ENCODE results near the gene AJAP1. TPM values are rescaled to one million over a fixed set of nuclear protein-coding genes. Genes with fewer than 3 reads are reported as not detected.

AJAP1 gene
- total RNA-seq, 2 donors from 2014 or later: not detected

- H3K27me3 Mint-ChIP-seq: peaks cover 0 to 3% of the 10 kb centered on the region in 2 donors
- no peak for ATAC-seq
- H3K36me3 Mint-ChIP-seq: no peaks in the 10 kb centered on the region
- H3K4me1 Mint-ChIP-seq (ENCODE audit: low read depth in 2 of 2): no peaks in the 10 kb centered on the region
- H3K9me3 Mint-ChIP-seq: no peaks in the 10 kb centered on the region
- H3K27ac Mint-ChIP-seq: no peak overlapping the region
- no peak for DNase-seq (ENCODE audit: low spot score)
- H3K4me3 Mint-ChIP-seq: no peak overlapping the region
Observed at GRCh38 chr1:4624141-4624715, 30.2 kb upstream of the AJAP1 start.

DNA sequence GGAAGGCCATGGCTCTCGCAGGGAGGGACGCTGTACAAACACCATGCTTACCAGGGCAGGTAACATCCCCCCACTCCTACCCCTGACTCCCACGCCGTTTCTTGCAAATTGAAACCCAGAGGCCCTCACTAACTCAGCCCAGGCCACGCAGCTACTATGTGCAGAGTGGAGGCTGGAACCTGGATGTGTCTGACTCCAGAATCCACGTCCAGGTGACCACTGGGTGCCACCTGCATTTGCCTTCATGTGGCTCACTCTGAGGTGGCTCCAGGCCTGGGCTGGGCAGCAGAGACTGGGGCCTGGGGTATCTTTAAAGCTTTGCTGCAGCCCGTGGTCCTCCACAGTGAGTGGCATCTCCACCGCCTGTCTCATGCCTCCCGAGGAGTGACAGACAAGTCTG lies 29.6 kb upstream of the AJAP1 start:
- H3K27me3 Mint-ChIP-seq: peaks cover 0 to 5% of the 10 kb centered on the region in 2 donors
- ATAC-seq (no peak), DNase-seq (ENCODE audit: low spot score) (no peak)
- H3K4me3 Mint-ChIP-seq: no peak overlapping the region
- H3K9me3 Mint-ChIP-seq: no peaks in the 10 kb centered on the region
- no peaks in the 10 kb centered on the region for H3K4me1 Mint-ChIP-seq (ENCODE audit: low read depth in 2 of 2)
- no peak overlapping the region for H3K27ac Mint-ChIP-seq
- H3K36me3 Mint-ChIP-seq: no peaks in the 10 kb centered on the region

DNA sequence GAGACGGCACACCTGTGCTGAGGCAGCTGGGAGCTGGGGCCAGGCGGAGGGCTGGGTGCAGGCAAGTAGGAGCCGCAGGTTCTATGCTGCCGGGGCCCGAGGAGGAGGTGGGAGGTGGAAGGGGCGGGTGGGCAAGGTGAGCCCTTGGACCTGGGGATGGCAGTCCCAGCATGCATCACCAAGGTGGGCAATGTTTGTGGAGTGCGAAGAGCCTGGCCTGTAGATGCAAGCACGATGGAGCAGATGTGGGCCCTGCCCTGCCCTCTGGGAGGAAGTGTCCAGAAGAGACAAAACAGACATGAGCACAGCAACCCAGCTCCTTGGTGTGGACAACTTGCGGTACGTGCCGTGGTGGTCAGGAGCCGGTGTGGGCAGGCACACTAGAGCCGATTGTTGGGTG lies 28.3 kb upstream of the AJAP1 start:
- ATAC-seq (no peak), DNase-seq (ENCODE audit: low spot score) (no peak)
- no peak overlapping the region for H3K4me3 Mint-ChIP-seq
- no peaks in the 10 kb centered on the region for H3K9me3 Mint-ChIP-seq
- H3K27ac Mint-ChIP-seq: no peak overlapping the region
- peaks cover 0 to 5% of the 10 kb centered on the region in 2 donors for H3K27me3 Mint-ChIP-seq
- H3K4me1 Mint-ChIP-seq (ENCODE audit: low read depth in 2 of 2): no peaks in the 10 kb centered on the region
- H3K36me3 Mint-ChIP-seq: no peaks in the 10 kb centered on the region

GRCh38 chr1:4626560-4627319 lies 27.7 kb upstream of the AJAP1 start:
- no peak for DNase-seq (ENCODE audit: low spot score)
- no peak overlapping the region for H3K4me3 Mint-ChIP-seq
- no peaks in the 10 kb centered on the region for H3K36me3 Mint-ChIP-seq
- H3K27me3 Mint-ChIP-seq: peaks cover 0 to 5% of the 10 kb centered on the region in 2 donors
- no peaks in the 10 kb centered on the region for H3K9me3 Mint-ChIP-seq
- H3K4me1 Mint-ChIP-seq (ENCODE audit: low read depth in 2 of 2): no peaks in the 10 kb centered on the region
- ATAC-seq: no peak
- H3K27ac Mint-ChIP-seq: no peak overlapping the region

DNA sequence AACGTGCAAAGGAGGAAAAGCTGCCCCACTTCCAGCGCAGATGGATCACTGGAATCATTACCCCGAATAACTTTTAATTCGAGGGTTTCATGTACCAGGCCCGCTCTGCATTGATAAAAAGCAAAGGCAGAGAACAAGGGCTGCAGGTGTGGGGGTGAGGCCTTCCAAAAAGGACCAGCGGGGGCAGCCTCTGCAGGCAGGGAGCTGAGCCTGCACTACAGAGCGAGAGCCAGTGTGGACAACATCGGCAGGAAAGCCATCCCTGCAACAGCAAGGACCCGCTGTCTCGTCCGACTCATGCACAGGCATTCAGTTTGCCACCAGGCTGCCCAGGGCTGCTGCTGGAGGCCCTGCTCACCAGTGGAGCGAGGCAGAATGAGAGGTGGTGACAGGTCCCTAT lies 27.1 kb upstream of the AJAP1 start:
- H3K27ac Mint-ChIP-seq: no peak overlapping the region
- DNase-seq (ENCODE audit: low spot score): no peak
- H3K4me1 Mint-ChIP-seq (ENCODE audit: low read depth in 2 of 2): no peaks in the 10 kb centered on the region
- no peaks in the 10 kb centered on the region for H3K9me3 Mint-ChIP-seq
- no peak overlapping the region for H3K4me3 Mint-ChIP-seq
- no peaks in the 10 kb centered on the region for H3K36me3 Mint-ChIP-seq
- no peak for ATAC-seq
- peaks cover 0 to 8% of the 10 kb centered on the region in 2 donors for H3K27me3 Mint-ChIP-seq

DNA sequence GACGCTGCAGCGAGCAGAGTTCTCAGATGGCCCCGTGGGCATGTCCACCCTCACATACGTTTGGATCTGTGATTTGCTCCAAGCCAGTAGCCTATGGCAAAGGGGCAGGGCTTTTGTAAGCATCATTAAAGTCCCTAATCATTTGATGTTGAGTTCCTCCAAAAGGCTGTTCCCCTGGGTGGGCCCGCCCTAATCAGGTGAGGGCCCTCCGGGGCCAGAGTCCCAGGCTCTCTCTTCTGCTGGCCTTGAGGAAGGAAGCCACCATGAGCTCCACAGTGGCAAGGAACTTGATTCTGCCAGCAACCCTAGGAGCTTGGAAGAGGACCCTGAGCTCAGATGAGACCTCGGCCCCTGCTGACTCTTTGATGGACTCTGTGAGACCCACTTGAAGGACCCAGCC lies 25.4 kb upstream of the AJAP1 start:
- no peaks in the 10 kb centered on the region for H3K4me1 Mint-ChIP-seq (ENCODE audit: low read depth in 2 of 2)

GRCh38 chr1:4630561-4630960 lies 23.8 kb upstream of the AJAP1 start:
- H3K36me3 Mint-ChIP-seq: no peaks in the 10 kb centered on the region

More for the DNA sequence above, 25.4 kb upstream of the AJAP1 start:
- Mint-ChIP-seq H3K4me3 (no peak overlapping the region), H3K9me3 (no peaks in the 10 kb centered on the region), H3K27me3 (peaks cover 0 to 8% of the 10 kb centered on the region in 2 donors), H3K36me3 (no peaks in the 10 kb centered on the region), H3K27ac (no peak overlapping the region)
- DNase-seq (ENCODE audit: low spot score) (no peak), ATAC-seq (no peak)

DNA sequence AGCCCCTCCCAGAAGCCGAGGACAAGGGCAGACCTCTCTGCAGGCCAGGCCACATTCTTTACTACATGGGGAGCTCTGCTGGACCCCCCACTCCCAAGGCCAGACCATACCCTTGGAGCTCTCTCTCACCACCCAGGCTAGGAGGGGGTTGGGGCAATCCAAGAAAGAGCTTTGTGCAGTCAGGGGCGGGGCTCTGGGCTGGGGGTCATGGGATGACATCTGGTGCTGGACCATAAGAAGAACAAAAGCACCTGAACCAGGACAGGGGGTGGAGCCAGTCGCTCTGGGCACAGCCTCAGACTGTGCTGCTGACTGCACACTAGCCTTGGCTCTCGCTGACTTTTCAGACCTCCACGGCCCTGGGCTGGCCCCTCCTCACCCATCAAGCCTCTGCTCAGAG lies 23.1 kb upstream of the AJAP1 start:
- DNase-seq (ENCODE audit: low spot score) (no peak), ATAC-seq (no peak)
- Mint-ChIP-seq H3K36me3 (no peaks in the 10 kb centered on the region), H3K4me1 (ENCODE audit: low read depth in 2 of 2) (no peaks in the 10 kb centered on the region), H3K4me3 (no peak overlapping the region), H3K27me3 (peaks cover 0 to 10% of the 10 kb centered on the region in 2 donors), H3K27ac (no peak overlapping the region), H3K9me3 (no peaks in the 10 kb centered on the region)

More at GRCh38 chr1:4630561-4630960, 23.8 kb upstream of the AJAP1 start:
- H3K9me3 Mint-ChIP-seq: no peaks in the 10 kb centered on the region
- H3K4me1 Mint-ChIP-seq (ENCODE audit: low read depth in 2 of 2): no peaks in the 10 kb centered on the region
- peaks cover 0 to 8% of the 10 kb centered on the region in 2 donors for H3K27me3 Mint-ChIP-seq
- DNase-seq (ENCODE audit: low spot score) (no peak), ATAC-seq (no peak)
- no peak overlapping the region for H3K4me3 Mint-ChIP-seq
- no peak overlapping the region for H3K27ac Mint-ChIP-seq

- no peak overlapping the region for H3K27ac Mint-ChIP-seq
Observed at GRCh38 chr1:4633346-4633745, 21.1 kb upstream of the AJAP1 start.

DNA sequence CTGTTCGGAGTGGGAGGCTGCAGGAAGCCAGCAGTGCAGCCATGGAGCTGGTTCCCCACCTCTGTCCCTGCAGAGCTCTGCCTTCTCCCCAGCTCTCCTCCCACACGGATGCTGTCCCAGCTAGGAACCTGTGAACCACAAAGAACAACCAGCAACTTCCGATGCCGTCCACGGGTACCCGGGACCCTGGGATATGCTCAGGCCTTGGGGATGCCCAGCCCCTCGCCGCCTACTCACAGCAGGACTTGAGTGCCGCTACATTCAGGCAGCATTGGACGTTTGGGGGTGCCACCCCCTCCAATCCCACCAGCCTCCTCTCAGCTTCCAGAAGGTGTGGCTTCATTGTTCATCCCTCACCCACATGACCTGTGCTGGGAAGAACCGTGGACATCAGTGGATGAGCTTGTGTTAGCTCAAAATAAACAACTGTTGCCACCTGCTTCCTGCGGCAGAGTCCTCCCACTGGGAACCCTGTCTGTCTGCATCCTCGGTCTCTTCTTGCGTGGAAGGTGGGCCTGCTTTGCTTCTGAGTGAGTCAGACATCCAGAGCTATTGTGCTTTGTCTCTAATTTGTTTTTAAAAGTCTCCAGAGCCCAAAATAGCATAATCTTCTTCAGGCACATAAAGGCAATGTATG lies 20.1 kb upstream of the AJAP1 start:
- Mint-ChIP-seq H3K36me3 (no peaks in the 10 kb centered on the region), H3K9me3 (no peaks in the 10 kb centered on the region), H3K27ac (no peak overlapping the region), H3K27me3 (peaks cover 0 to 9% of the 10 kb centered on the region in 2 donors), H3K4me3 (no peak overlapping the region), H3K4me1 (ENCODE audit: low read depth in 2 of 2) (no peaks in the 10 kb centered on the region)
- no peak for DNase-seq (ENCODE audit: low spot score)
- no peak for ATAC-seq

More at GRCh38 chr1:4633346-4633745, 21.1 kb upstream of the AJAP1 start:
- Mint-ChIP-seq H3K4me3 (no peak overlapping the region), H3K9me3 (no peaks in the 10 kb centered on the region), H3K27me3 (peaks cover 0 to 11% of the 10 kb centered on the region in 2 donors), H3K36me3 (no peaks in the 10 kb centered on the region), H3K4me1 (ENCODE audit: low read depth in 2 of 2) (no peaks in the 10 kb centered on the region)
- DNase-seq (ENCODE audit: low spot score): no peak
- no peak for ATAC-seq

DNA sequence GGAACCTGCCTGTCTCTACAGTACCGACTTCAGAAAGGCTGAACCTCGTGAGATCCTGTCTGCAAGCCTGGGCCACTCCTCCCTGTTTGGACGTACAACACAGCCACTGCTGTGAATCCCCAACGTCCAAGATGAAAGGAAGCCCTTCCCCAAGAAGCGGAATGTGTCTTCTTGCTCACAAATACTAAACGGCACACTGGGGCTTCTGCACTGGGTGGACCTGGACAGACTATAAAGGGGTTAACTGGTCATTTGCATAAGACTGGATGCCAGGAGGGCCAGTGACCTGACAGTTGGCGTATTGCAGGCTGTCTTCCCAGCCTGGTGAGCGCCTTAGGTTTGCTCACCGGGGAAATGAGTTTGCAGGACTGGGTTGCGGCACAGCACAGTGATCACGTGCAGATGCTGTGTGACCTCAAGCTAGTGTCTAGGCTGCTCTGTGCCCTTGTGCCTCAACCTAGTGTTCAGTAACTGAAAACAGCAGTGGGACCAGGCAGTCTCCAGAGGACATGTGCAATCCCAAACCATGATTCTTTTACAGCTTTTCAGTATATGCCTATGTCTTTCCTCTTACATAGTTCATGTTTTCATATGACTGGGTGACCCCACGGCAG lies 19.5 kb upstream of the AJAP1 start:
- peak; percentile 26 for DNase-seq (ENCODE audit: low spot score)
- no peaks in the 10 kb centered on the region for H3K36me3 Mint-ChIP-seq
- no peak overlapping the region for H3K27ac Mint-ChIP-seq
- no peaks in the 10 kb centered on the region for H3K9me3 Mint-ChIP-seq
- ATAC-seq: no peak
- H3K4me3 Mint-ChIP-seq: no peak overlapping the region
- peaks cover 2 to 7% of the 10 kb centered on the region in 2 donors for H3K27me3 Mint-ChIP-seq
- no peaks in the 10 kb centered on the region for H3K4me1 Mint-ChIP-seq (ENCODE audit: low read depth in 2 of 2)

GRCh38 chr1:4636186-4636585 lies 18.2 kb upstream of the AJAP1 start:
- Mint-ChIP-seq H3K36me3 (no peaks in the 10 kb centered on the region), H3K4me1 (ENCODE audit: low read depth in 2 of 2) (no peaks in the 10 kb centered on the region), H3K27ac (no peak overlapping the region), H3K9me3 (no peaks in the 10 kb centered on the region), H3K27me3 (peaks cover 9 to 11% of the 10 kb centered on the region in 2 donors), H3K4me3 (no peak overlapping the region)
- ATAC-seq (no peak), DNase-seq (ENCODE audit: low spot score) (peak; percentile 6)

DNA sequence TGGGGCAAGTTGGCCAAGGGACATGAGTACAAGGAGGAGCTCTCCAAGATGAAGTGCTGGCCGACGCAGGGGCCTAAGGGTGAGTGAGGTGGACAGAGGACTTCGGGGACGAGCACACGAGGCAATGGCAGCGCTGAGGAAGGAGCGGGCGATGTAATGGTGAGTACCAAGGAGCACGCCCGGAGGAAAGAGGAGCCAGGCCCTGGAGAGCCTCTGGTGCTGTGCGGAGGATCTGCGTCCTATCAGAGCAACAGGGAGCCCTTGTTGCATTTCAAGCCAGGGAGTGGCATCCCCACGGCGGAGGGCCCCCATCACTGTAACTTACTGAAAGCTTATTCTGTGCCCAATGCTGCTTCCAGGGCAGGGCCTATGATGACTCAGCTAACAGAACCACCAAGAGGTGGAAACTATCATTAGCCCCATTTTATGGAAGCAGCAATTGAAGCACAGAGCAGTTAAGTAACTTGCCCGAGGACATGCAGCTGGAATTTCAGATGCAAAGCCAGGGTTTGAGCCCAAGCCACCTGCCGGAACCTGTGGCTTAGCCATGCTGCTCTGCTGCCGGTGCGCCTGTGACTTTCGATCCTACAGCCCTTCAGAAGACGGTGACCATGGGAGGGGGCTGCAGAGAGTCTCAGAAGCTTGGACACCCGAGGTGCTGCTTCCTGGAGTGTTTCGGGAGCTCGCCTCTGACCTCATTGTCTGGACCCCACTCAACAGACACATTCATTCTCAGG lies 17.6 kb upstream of the AJAP1 start:
- DNase-seq (ENCODE audit: low spot score): peak; percentile 35
- no peaks in the 10 kb centered on the region for H3K36me3 Mint-ChIP-seq
- H3K27ac Mint-ChIP-seq: no peak overlapping the region
- no peaks in the 10 kb centered on the region for H3K4me1 Mint-ChIP-seq (ENCODE audit: low read depth in 2 of 2)
- H3K9me3 Mint-ChIP-seq: no peaks in the 10 kb centered on the region
- ATAC-seq: no peak
- no peak overlapping the region for H3K4me3 Mint-ChIP-seq
- H3K27me3 Mint-ChIP-seq: peaks cover 11% of the 10 kb centered on the region in 2 donors

Measured in natural killer cell treated with Interleukin-12 subunit alpha and Interleukin-12 subunit beta and Interleukin-15 and Interleukin-18, amount 100 ng/mL, for 72 hours (primary cell).